Measurements from ENCODE around the gene SLC25A13.

GRCh38 chr7:96184783-96185182, 137.1 kb downstream of the SLC25A13 start:
- TF ChIP-seq CTCF (IDR thresholded peaks at IDR 0.05 in 4 of 5, conservative IDR thresholded peaks at IDR 0.05 in 1 of 5): no peak
- TF ChIP-seq POLR2A (IDR thresholded peaks at IDR 0.05): no peak
